Smooth muscle cell (in vitro differentiated cells): ENCODE measurements around the gene ERBB3. TPM values are rescaled to one million over a fixed set of nuclear protein-coding genes. Genes with fewer than 3 reads are reported as not detected.

Experiments
- DNase-seq: peaks from one replicate; lab custom pipeline; 2025; ENCODE audit not compliant: unreplicated experiment; lab: John Stamatoyannopoulos, UW
- H2AFZ ChIP-seq: fragments of 200-600 bp; sonication (generic); 2 replicates; pipeline ENCODE4 v1.6.0; 2016; ENCODE audit warnings: antibody characterized with exemption, low read depth, mild to moderate bottlenecking
- H3F3A ChIP-seq: fragments of 200-600 bp; sonication (generic); 2 replicates; pipeline ENCODE4 v1.6.0; 2017; ENCODE audit warnings: antibody characterized with exemption, low read depth
- H3K27ac ChIP-seq: fragments of 200-600 bp; sonication (generic); 2 replicates; pipeline ENCODE4 v1.5.1; 2016; ENCODE audit warnings: low read depth, mild to moderate bottlenecking
- H3K27me3 ChIP-seq: fragments of 200-600 bp; sonication (generic); 2 replicates; pipeline ENCODE4 v1.6.1; 2016; ENCODE audit warnings: low read depth, mild to moderate bottlenecking
- H3K36me3 ChIP-seq: fragments of 200-600 bp; sonication (generic); 2 replicates; pipeline ENCODE4 v1.5.1; 2016; ENCODE audit warnings: low read depth
- H3K4me1 ChIP-seq: fragments of 200-600 bp; sonication (generic); 2 replicates; pipeline ENCODE4 v1.5.1; 2016; ENCODE audit warnings: low read depth
- H3K4me2 ChIP-seq: fragments of 200-600 bp; sonication (generic); 2 replicates; pipeline ENCODE4 v1.6.0; 2016; ENCODE audit warnings: mild to moderate bottlenecking
- H3K4me3 ChIP-seq: fragments of 200-600 bp; sonication (generic); 2 replicates; pipeline ENCODE4 v1.5.1; 2016; ENCODE audit warnings: mild to moderate bottlenecking
- H3K79me2 ChIP-seq: fragments of 200-600 bp; sonication (generic); 2 replicates; pipeline ENCODE4 v1.6.0; 2016; ENCODE audit warnings: low read depth, mild to moderate bottlenecking
- H3K9ac ChIP-seq: fragments of 200-600 bp; sonication (generic); 2 replicates; pipeline ENCODE4 v1.6.0; 2016; ENCODE audit warnings: low read depth
- H3K9me3 ChIP-seq: fragments of 200-600 bp; sonication (generic); replicated peaks from 2 replicates; pipeline ENCODE4 v1.5.1; 2016; ENCODE audit warnings: low read depth
- H4K20me1 ChIP-seq: fragments of 200-600 bp; sonication (generic); 2 replicates; pipeline ENCODE4 v1.6.0; 2016; ENCODE audit warnings: low read depth
- CTCF ChIP-seq: fragments of 200-600 bp; sonication (generic); IDR thresholded peaks from 2 replicates; pipeline ENCODE4 v1.5.1; 2017; ENCODE audit warnings: borderline replicate concordance, mild to moderate bottlenecking, antibody characterized with exemption; ENCODE audit not compliant: insufficient read depth, poor library complexity, severe bottlenecking
- WGBS: methylation state at CpG from one replicate; pipeline ENCODE4 v1.1.7; 2016; ENCODE audit warnings: low lambda C conversion rate; 5-methylcytosine and 5-hydroxymethylcytosine counted together
- polyA plus RNA-seq: library from polyadenylated mRNA; unstranded; fragments of >200 nt; fragmentation: Nextera tagmentation; extraction: Ambion mirVana; gene quantifications from 2 replicates; pipeline ENCODE4 v1.2.1, GENCODE V29; 2016
- total RNA-seq: library from RNA; depleted of rRNA; stranded (reverse); fragments of >200 nt; gene quantifications from 2 replicates; pipeline ENCODE4 v1.2.3, GENCODE V29; 2014

The ERBB3 gene
- total and polyA plus RNA-seq, 2 experiments from 2014 or later = 1.2 to 9.2 TPM

GRCh38 chr12:56084958-56085543 is 5.1 kb downstream of the ERBB3 start:
- peaks cover 10% of the 10 kb centered on the region for H3K27me3 ChIP-seq
- 87% methylated on average over 15 of the region's 15 CpGs for WGBS
- no peaks in the 10 kb centered on the region for H3F3A ChIP-seq
- no peak overlapping the region for H2AFZ ChIP-seq
- H3K4me2 ChIP-seq = no peak overlapping the region
- H3K4me3 ChIP-seq = no peak overlapping the region
- no peaks in the 10 kb centered on the region for H3K36me3 ChIP-seq
- H4K20me1 ChIP-seq = no peaks in the 10 kb centered on the region
- no peak overlapping the region for H3K27ac ChIP-seq
- H3K79me2 ChIP-seq = no peaks in the 10 kb centered on the region
- DNase-seq = no peak
- H3K9ac ChIP-seq = no peak overlapping the region
- peak; percentile 26 for TF ChIP-seq CTCF
- peaks cover 3% of the 10 kb centered on the region for H3K4me1 ChIP-seq
- H3K9me3 ChIP-seq = no peaks in the 10 kb centered on the region

- H2AFZ ChIP-seq = no peak overlapping the region
- H3K4me3 ChIP-seq = no peak overlapping the region
- H4K20me1 ChIP-seq = no peaks in the 10 kb centered on the region
- H3K79me2 ChIP-seq = no peaks in the 10 kb centered on the region
- H3K36me3 ChIP-seq = no peaks in the 10 kb centered on the region
- no peaks in the 10 kb centered on the region for H3F3A ChIP-seq
- no peaks in the 10 kb centered on the region for H3K9me3 ChIP-seq
- H3K4me2 ChIP-seq = no peak overlapping the region
- no peak for DNase-seq
- no peak for TF ChIP-seq CTCF
- H3K9ac ChIP-seq = no peak overlapping the region
- WGBS = 85% methylated on average over 3 of the region's 3 CpGs
- H3K27me3 ChIP-seq = peaks cover 2% of the 10 kb centered on the region
- H3K4me1 ChIP-seq = peaks cover 3% of the 10 kb centered on the region
- H3K27ac ChIP-seq = no peak overlapping the region
Observed at GRCh38 chr12:56086096-56086495, 6.1 kb downstream of the ERBB3 start.

- WGBS = 92% methylated on average over 6 of the region's 6 CpGs
- Histone ChIP-seq H4K20me1 (no peaks in the 10 kb centered on the region), H3K79me2 (no peaks in the 10 kb centered on the region), H3K27ac (no peak overlapping the region), H3K36me3 (no peaks in the 10 kb centered on the region), H3K4me2 (no peak overlapping the region), H3K4me3 (no peak overlapping the region), H3K9ac (no peak overlapping the region), H3F3A (no peaks in the 10 kb centered on the region), H3K4me1 (no peaks in the 10 kb centered on the region), H3K27me3 (no peaks in the 10 kb centered on the region), H2AFZ (no peak overlapping the region), H3K9me3 (no peaks in the 10 kb centered on the region)
- no peak for TF ChIP-seq CTCF
- DNase-seq = no peak
Observed at GRCh38 chr12:56086608-56087007, 6.6 kb downstream of the ERBB3 start.

- H3K4me3 ChIP-seq = no peak overlapping the region
- no peak overlapping the region for H2AFZ ChIP-seq
- no peak overlapping the region for H3K27ac ChIP-seq
- WGBS = 96% methylated on average over 6 of the region's 6 CpGs
- H4K20me1 ChIP-seq = no peaks in the 10 kb centered on the region
- no peaks in the 10 kb centered on the region for H3K9me3 ChIP-seq
- DNase-seq = no peak
- H3F3A ChIP-seq = no peaks in the 10 kb centered on the region
- no peak for TF ChIP-seq CTCF
- H3K4me1 ChIP-seq = no peaks in the 10 kb centered on the region
- H3K9ac ChIP-seq = no peak overlapping the region
- H3K79me2 ChIP-seq = no peaks in the 10 kb centered on the region
- no peak overlapping the region for H3K4me2 ChIP-seq
- H3K36me3 ChIP-seq = no peaks in the 10 kb centered on the region
- H3K27me3 ChIP-seq = no peaks in the 10 kb centered on the region
Observed at GRCh38 chr12:56087220-56087619, 7.3 kb downstream of the ERBB3 start.
